SK-N-SH (cell line): ENCODE measurements around the gene RFLNA.

ENCODE experiments used
- JUND ChIP-seq: IDR thresholded peaks from 2 replicates; pipeline ENCODE4 v1.4.0; 2012
- SMC3 ChIP-seq: IDR thresholded peaks from 2 replicates; pipeline ENCODE4 v1.6.1; 2012; ENCODE audit warnings: low read depth, low read length, improper control_type of control experiment
- YY1 ChIP-seq: IDR thresholded peaks from 2 replicates; pipeline ENCODE4 v1.4.0; 2012; ENCODE audit warnings: low read depth, mild to moderate bottlenecking
- TF ChIP-seq, protein P1 (sequence below): fragments of 200-600 bp; sonication (generic); IDR thresholded peaks from 2 replicates; pipeline ENCODE4 v1.6.1; 2017; ENCODE audit warnings: antibody characterized with exemption, mild to moderate bottlenecking, moderate library complexity
- TF ChIP-seq, protein P2 (sequence below): IDR thresholded peaks from 2 replicates; pipeline ENCODE4 v1.4.0; 2012; ENCODE audit warnings: low read depth
- TF ChIP-seq, protein P3 (sequence below): fragments of 150-350 bp; IDR thresholded peaks from 2 replicates; pipeline ENCODE4 v1.6.1; 2017; ENCODE audit warnings: antibody characterized with exemption, low read length, low read depth, borderline replicate concordance

DNA sequence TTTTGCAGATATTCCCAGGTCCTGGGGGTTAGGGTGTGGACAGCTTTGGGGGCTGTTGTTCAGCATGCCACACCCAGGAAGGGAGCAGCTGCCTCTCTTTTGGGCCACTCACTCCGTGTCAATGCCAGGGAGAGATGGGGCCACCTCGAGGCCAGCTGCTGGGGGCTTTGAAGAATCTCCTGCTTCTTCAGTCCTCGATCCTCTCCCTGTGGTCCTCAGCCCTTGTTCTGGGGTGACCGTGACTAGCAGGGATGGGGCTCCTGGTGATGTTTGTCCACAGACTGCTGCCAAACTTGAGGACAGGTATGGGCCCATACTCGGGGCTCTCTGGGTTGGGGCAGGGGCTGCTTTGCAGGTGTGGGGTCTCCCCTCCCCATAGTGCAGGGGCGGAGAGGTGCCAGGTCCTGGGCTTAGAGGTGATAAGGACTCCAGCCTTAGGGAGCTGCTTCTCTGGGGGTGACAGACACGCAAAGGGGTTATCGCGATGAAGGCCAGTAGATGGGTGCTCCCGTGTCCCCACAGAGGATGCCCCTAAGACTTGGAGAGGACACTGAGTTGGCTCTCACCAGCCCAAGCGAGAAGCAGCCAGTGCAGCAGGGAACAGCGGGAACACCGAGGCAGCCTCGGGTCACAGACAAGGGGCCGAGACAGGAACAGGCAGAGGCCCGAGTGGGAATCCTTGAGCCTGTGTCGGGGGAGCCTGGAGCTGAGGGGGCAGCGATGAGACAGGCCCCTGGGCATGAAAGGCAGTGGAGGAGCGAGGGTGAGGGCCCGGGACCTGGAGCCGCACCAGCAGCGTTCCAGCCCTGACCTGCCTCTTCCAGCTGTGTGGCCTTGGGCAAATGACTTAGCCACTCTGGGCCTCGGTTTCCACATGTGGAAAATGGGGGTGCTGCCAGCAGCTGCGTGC lies 11.1 kb downstream of the RFLNA start:
- TF ChIP-seq JUND, result no peak
- TF ChIP-seq, protein P1, sequence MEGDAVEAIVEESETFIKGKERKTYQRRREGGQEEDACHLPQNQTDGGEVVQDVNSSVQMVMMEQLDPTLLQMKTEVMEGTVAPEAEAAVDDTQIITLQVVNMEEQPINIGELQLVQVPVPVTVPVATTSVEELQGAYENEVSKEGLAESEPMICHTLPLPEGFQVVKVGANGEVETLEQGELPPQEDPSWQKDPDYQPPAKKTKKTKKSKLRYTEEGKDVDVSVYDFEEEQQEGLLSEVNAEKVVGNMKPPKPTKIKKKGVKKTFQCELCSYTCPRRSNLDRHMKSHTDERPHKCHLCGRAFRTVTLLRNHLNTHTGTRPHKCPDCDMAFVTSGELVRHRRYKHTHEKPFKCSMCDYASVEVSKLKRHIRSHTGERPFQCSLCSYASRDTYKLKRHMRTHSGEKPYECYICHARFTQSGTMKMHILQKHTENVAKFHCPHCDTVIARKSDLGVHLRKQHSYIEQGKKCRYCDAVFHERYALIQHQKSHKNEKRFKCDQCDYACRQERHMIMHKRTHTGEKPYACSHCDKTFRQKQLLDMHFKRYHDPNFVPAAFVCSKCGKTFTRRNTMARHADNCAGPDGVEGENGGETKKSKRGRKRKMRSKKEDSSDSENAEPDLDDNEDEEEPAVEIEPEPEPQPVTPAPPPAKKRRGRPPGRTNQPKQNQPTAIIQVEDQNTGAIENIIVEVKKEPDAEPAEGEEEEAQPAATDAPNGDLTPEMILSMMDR, result no peak
- no peak for TF ChIP-seq SMC3
- TF ChIP-seq YY1, result no peak
- TF ChIP-seq, protein P2, sequence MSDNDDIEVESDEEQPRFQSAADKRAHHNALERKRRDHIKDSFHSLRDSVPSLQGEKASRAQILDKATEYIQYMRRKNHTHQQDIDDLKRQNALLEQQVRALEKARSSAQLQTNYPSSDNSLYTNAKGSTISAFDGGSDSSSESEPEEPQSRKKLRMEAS, result no peak
- TF ChIP-seq, protein P3, sequence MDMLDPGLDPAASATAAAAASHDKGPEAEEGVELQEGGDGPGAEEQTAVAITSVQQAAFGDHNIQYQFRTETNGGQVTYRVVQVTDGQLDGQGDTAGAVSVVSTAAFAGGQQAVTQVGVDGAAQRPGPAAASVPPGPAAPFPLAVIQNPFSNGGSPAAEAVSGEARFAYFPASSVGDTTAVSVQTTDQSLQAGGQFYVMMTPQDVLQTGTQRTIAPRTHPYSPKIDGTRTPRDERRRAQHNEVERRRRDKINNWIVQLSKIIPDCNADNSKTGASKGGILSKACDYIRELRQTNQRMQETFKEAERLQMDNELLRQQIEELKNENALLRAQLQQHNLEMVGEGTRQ, result no peak
